HepG2 (cell line): ENCODE data around the gene SEMA3G. TPM values are rescaled to one million over a fixed set of nuclear protein-coding genes. Genes with fewer than 3 reads are reported as not detected.
A peak's percentile ranks its signal among the peaks of the same experiment; 100 is the strongest.

Experiments used
- CBX1 ChIP-seq: IDR thresholded peaks from one replicate; pipeline ENCODE4 v1.6.1; 2016; ENCODE audit warnings: antibody characterized with exemption, low read depth
- CREB1 ChIP-seq, 2 experiments: fragments of 450-650 bp in 1 of 2; IDR thresholded peaks; 2 replicates each; pipeline ENCODE4 v1.6.1; 2016 to 2017; ENCODE audit warnings: control low read depth in 1 of 2, mild to moderate bottlenecking in 1 of 2, missing compliant biosample characterization in 1 of 2, missing genetic modification characterization in 1 of 2
- ELF3 ChIP-seq: IDR thresholded peaks from 2 replicates; pipeline ENCODE4 v1.6.1; 2016; ENCODE audit warnings: missing genetic modification reagents, missing compliant biosample characterization
- KDM3A ChIP-seq: IDR thresholded peaks from 2 replicates; pipeline ENCODE4 v1.6.1; 2018; ENCODE audit warnings: low read depth, missing compliant biosample characterization
- MTERF4 ChIP-seq: sonication (generic); formaldehyde crosslinking; IDR thresholded peaks from 2 replicates; pipeline ENCODE4 v1.8.0; 2023; ENCODE audit warnings: mild to moderate bottlenecking, missing genetic modification reagents
- NR1H2 ChIP-seq: sonication (generic); formaldehyde crosslinking; IDR thresholded peaks from 2 replicates; pipeline ENCODE4 v1.8.1; 2022; ENCODE audit warnings: low read depth, missing genetic modification reagents, borderline replicate concordance
- TBP ChIP-seq: sonication (generic); formaldehyde crosslinking; IDR thresholded peaks from 2 replicates; pipeline ENCODE4 v1.5.0; 2020; ENCODE audit warnings: missing genetic modification reagents
- THYN1 ChIP-seq: sonication (generic); formaldehyde crosslinking; IDR thresholded peaks from 2 replicates; pipeline ENCODE4 v1.8.1; 2023; ENCODE audit warnings: low read depth, mild to moderate bottlenecking, moderate library complexity, missing genetic modification reagents, borderline replicate concordance
- ZBTB14 ChIP-seq: sonication (generic); formaldehyde crosslinking; IDR thresholded peaks from 2 replicates; pipeline ENCODE4 v1.4.0; 2020; ENCODE audit warnings: missing genetic modification reagents
- ZKSCAN5 ChIP-seq: sonication (generic); formaldehyde crosslinking; IDR thresholded peaks from 2 replicates; pipeline ENCODE4 v1.5.1; 2020; ENCODE audit warnings: mild to moderate bottlenecking, missing genetic modification reagents
- ZKSCAN8 ChIP-seq: IDR thresholded peaks from 2 replicates; pipeline ENCODE4 v1.6.1; 2016; ENCODE audit warnings: borderline replicate concordance, missing genetic modification reagents, missing compliant biosample characterization
- ZNF24 ChIP-seq: fragments of 450-650 bp; IDR thresholded peaks from 2 replicates; pipeline ENCODE4 v1.6.1; 2017; ENCODE audit warnings: antibody characterized with exemption, mild to moderate bottlenecking
- ZNF275 ChIP-seq: sonication (generic); formaldehyde crosslinking; IDR thresholded peaks from 2 replicates; pipeline ENCODE4 v1.8.0; 2022; ENCODE audit warnings: missing genetic modification reagents, mild to moderate bottlenecking, inconsistent platforms, borderline replicate concordance
- ZNF280B ChIP-seq: sonication (generic); formaldehyde crosslinking; IDR thresholded peaks from 2 replicates; pipeline ENCODE4 v1.5.0; 2020; ENCODE audit warnings: missing genetic modification reagents, mild to moderate bottlenecking, borderline replicate concordance
- ZNF280D ChIP-seq: sonication (generic); formaldehyde crosslinking; IDR thresholded peaks from 2 replicates; pipeline ENCODE4 v1.5.1; 2020; ENCODE audit warnings: mild to moderate bottlenecking, missing genetic modification reagents
- ZNF484 ChIP-seq: sonication (generic); formaldehyde crosslinking; IDR thresholded peaks from 2 replicates; pipeline ENCODE4 v1.5.1; 2020; ENCODE audit warnings: mild to moderate bottlenecking, low read depth, missing genetic modification reagents, borderline replicate concordance
- ZNF576 ChIP-seq: sonication (generic); formaldehyde crosslinking; IDR thresholded peaks from 2 replicates; pipeline ENCODE4 v1.4.0; 2020; ENCODE audit warnings: mild to moderate bottlenecking, missing genetic modification reagents
- ZZZ3 ChIP-seq: sonication (generic); formaldehyde crosslinking; IDR thresholded peaks from 2 replicates; pipeline ENCODE4 v1.4.0; 2020; ENCODE audit warnings: missing genetic modification reagents, mild to moderate bottlenecking, borderline replicate concordance
- polyA plus RNA-seq, 8 experiments: library from polyadenylated mRNA; depleted of rRNA in 3 of 8; stranded (reverse) in 7 of 8; unstranded in 1 of 8; fragments of >200 nt; fragmentation: Illumina TruSeq in 4 of 8; extraction: Trizol in 4 of 8; gene quantifications; 2 replicates each; pipeline versions ENCODE4 v1.2.1 to v1.2.3, GENCODE V29; 2011 to 2016; ENCODE audit warnings: low read depth in 4 of 8, missing spikeins in 1 of 8, mixed read lengths in 1 of 8; ENCODE audit not compliant: insufficient read depth in 1 of 8
- total RNA-seq, 5 experiments: library from RNA; depleted of rRNA; stranded (reverse); fragments of >200 nt; fragmentation: Illumina TruSeq; extraction: Trizol; gene quantifications; 2 replicates each; pipeline ENCODE4 v1.2.3, GENCODE V29; 2016; ENCODE audit warnings: low read depth in 1 of 5

SEMA3G gene
- total and polyA plus RNA-seq, 2 of the 13 experiments (the other 11 are each of a cell fraction or from before 2014, with no cell fraction given): 6.1 to 8.3 TPM

- TF ChIP-seq NR1H2 (CRISPR knock-in tag) (no peak), ZNF484 (CRISPR knock-in tag) (no peak), ZNF275 (CRISPR knock-in tag) (no peak), CBX1 (no peak), CREB1 (IDR thresholded peaks at IDR 0.05) (no peak), CREB1 (CRISPR knock-in tag; IDR thresholded peaks at IDR 0.05) (no peak), TBP (no peak), MTERF4 (CRISPR knock-in tag) (0 out of 2 replicates have a peak, but pooled peaks have one; percentile 47), ZKSCAN5 (CRISPR knock-in tag) (no peak; the same call in 1 of the 2 replicates), ZKSCAN8 (CRISPR knock-in tag) (no peak), ZZZ3 (no peak), ZNF280B (CRISPR knock-in tag) (no peak; the same call in 1 of the 2 replicates), THYN1 (no peak), ZNF576 (CRISPR knock-in tag) (no peak), ZNF24 (no peak), ZBTB14 (CRISPR knock-in tag) (peak; percentile 51; the same call in 1 of the 2 replicates), ZNF280D (CRISPR knock-in tag) (0 out of 2 replicates have a peak, but pooled peaks have one; percentile 62), ELF3 (peak; percentile 59; the same call in 1 of the 2 replicates), KDM3A (peak; percentile 67; the same call in 1 of the 2 replicates)
Measured at GRCh38 chr3:52455283-52456168, 10.6 kb upstream of the SEMA3G start, which contains the start of gene NISCH (continued).
